Astrocyte of the spinal cord (primary cell): ENCODE results near the gene B4GALT7.

Experiments
- DNase-seq: peaks from one replicate; pipeline ENCODE4 v3.0.0; 2011; ENCODE audit warnings: low read depth, low spot score
- H3K4me3 ChIP-seq: 2 replicates; pipeline ENCODE4 v1.5.1; 2011; ENCODE audit warnings: low read depth, mild to moderate bottlenecking, low read length, moderate library complexity
- CTCF ChIP-seq: IDR thresholded peaks from 2 replicates; pipeline ENCODE4 v1.5.1; 2012; ENCODE audit warnings: low read depth, mild to moderate bottlenecking, low read length, inconsistent platforms
- in situ Hi-C: cut with HindIII; loops from 2 replicates; pipeline ENCODE4 v1.10.0; 2017; ENCODE audit warnings: low sequenced_read_pairs

Gene B4GALT7

GRCh38 chr5:177592905-177593304 is 7.0 kb upstream of the B4GALT7 start:
- H3K4me3 ChIP-seq: peak overlapping the region; percentile 77
- in situ Hi-C loops: no loop called here
- no peak for TF ChIP-seq CTCF
- no peak for DNase-seq

DNA sequence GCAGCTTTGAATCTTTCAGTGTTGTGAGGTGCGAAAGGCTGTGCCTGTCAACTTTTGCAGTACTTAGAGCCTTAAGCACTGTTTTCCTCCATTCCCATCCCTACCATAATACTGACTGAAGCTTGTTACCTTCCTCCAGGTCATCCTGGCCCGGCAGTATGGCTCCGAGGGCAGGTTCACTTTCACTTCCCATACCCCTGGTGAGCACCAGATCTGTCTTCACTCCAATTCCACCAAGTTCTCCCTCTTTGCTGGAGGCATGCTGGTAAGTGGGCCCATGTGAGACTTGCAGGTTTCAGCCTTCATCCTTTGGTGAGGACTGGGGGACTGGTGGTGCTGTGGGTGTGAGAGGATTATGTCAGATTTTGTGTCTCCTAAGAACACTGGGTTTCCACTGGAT is 6.4 kb upstream of the B4GALT7 start:
- H3K4me3 ChIP-seq: no peak overlapping the region
- in situ Hi-C loops: no loop called here
- no peak for TF ChIP-seq CTCF
- no peak for DNase-seq

DNA sequence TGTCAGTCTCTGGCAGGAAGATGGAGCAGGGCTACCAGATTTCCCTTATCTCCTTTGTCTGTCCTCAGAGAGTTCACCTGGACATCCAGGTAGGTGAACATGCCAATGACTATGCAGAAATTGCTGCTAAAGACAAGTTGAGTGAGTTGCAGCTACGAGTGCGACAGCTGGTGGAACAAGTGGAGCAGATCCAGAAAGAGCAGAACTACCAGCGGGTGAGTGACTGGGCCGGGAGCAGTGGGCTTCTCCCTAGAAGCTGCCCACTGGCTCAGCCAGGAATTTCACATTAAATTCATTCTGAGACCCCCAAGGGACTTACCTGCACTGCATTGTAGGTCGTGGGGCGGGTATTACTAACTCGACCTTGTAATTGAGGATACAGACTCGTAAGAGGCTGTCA is 5.9 kb upstream of the B4GALT7 start:
- in situ Hi-C loops: no loop called here
- DNase-seq: no peak
- no peak overlapping the region for H3K4me3 ChIP-seq
- TF ChIP-seq CTCF: no peak

DNA sequence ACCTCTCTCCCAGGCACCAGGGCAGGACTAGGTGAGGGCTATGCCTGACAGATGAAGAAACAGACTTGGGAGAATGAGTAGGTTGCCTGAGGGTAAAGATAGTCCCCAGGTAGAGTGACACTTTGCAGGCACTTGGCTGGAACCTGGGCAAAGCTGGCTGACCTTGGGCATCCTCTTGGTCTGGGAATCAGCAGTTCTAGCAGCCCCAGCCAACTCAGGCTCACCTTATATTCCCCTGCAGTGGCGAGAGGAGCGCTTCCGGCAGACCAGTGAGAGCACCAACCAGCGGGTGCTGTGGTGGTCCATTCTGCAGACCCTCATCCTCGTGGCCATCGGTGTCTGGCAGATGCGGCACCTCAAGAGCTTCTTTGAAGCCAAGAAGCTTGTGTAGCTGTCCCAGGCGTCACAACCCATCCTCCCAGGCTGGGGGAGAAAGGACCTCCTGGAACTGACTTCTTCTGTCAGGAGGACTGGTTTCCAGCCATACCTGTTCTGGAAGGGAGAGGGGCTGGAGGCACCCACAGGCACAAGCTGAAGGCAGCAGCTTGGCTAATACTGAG is 4.8 kb upstream of the B4GALT7 start:
- DNase-seq: no peak
- TF ChIP-seq CTCF: no peak
- H3K4me3 ChIP-seq: no peak overlapping the region
- in situ Hi-C loops: no loop called here

GRCh38 chr5:177595991-177596774 is 3.7 kb upstream of the B4GALT7 start:
- no peak for TF ChIP-seq CTCF
- in situ Hi-C loops: no loop called here
- no peak overlapping the region for H3K4me3 ChIP-seq
- DNase-seq: no peak

GRCh38 chr5:177596775-177597238 is 3.1 kb upstream of the B4GALT7 start:
- in situ Hi-C loops: no loop called here
- no peak for TF ChIP-seq CTCF
- no peak overlapping the region for H3K4me3 ChIP-seq
- DNase-seq: no peak
